ENCODE results near the gene AUTS2. TPM values are rescaled to one million over a fixed set of nuclear protein-coding genes. Genes with fewer than 3 reads are reported as not detected.

Gene AUTS2
- total and polyA plus RNA-seq, 2 of the 8 experiments (the other 6 are each of a cell fraction or from before 2014, with no cell fraction given), result 25.9 to 101 TPM

- Histone ChIP-seq H3K56ac (replicated peaks; ENCODE audit: insufficient read length, low read depth, low read length) (no peak overlapping the region), H3K9me3 (ENCODE audit: insufficient read depth in 2 of 2, low read depth in 1 of 2, low read length in 1 of 2) (no peaks in the 10 kb centered on the region), H2BK20ac (ENCODE audit: low read length) (no peak overlapping the region), H3K14ac (ENCODE audit: insufficient read length) (no peak overlapping the region), H4K5ac (ENCODE audit: insufficient read length, low read depth, low read length) (no peak overlapping the region), H3K18ac (ENCODE audit: extremely low read depth, low read length) (no peak overlapping the region), H4K8ac (ENCODE audit: extremely low read depth, insufficient read depth, low read length) (no peak overlapping the region), H3K27ac (ENCODE audit: low read depth, low read length) (no peak overlapping the region), H4K91ac (replicated peaks; ENCODE audit: insufficient read length, low read length) (no peak overlapping the region), H4K20me1 (replicated peaks in 1 of 2; ENCODE audit: control insufficient read depth in 1 of 2, insufficient read depth in 2 of 2, low read length in 2 of 2) (no peaks in the 10 kb centered on the region), H3K4me2 (ENCODE audit: insufficient read depth in 1 of 2, low read depth in 2 of 2, low read length in 2 of 2) (no peak overlapping the region), H3K79me2 (ENCODE audit: control insufficient read depth in 1 of 2, insufficient read depth in 2 of 2, low read length in 2 of 2) (no peaks in the 10 kb centered on the region), H2BK12ac (ENCODE audit: low read depth, low read length) (no peak overlapping the region), H2AFZ (ENCODE audit: low read length) (no peak overlapping the region), H3K23me2 (ENCODE audit: low read depth, low read length) (no peaks in the 10 kb centered on the region), H3K9ac (replicated peaks in 1 of 4; ENCODE audit: extremely low read depth in 1 of 4, low read depth in 3 of 4, low read length in 3 of 4) (no peak overlapping the region), H2AK5ac (ENCODE audit: low read depth, low read length) (no peak overlapping the region), H3K4me3 (ENCODE audit: extremely low read depth in 1 of 4, insufficient read depth in 2 of 4, low read depth in 3 of 4, low read length in 4 of 4) (no peak overlapping the region), H3K27me3 (replicated peaks in 1 of 4; ENCODE audit: control insufficient read depth in 3 of 4, extremely low read depth in 1 of 4, insufficient read depth in 3 of 4, low read length in 3 of 4) (no peaks in the 10 kb centered on the region), H2BK15ac (ENCODE audit: low read length) (0 out of 2 replicates have a peak overlapping the region, but pooled peaks have one; percentile 29), H2BK120ac (replicated peaks; ENCODE audit: low read depth, low read length) (no peak overlapping the region), H3K4ac (replicated peaks; ENCODE audit: insufficient read length, low read depth, low read length) (no peak overlapping the region), H3K4me1 (replicated peaks in 1 of 4; ENCODE audit: control insufficient read depth in 3 of 4, insufficient read depth in 4 of 4, low read length in 3 of 4) (no peaks in the 10 kb centered on the region), H3K23ac (ENCODE audit: insufficient read length) (no peak overlapping the region), H3K79me1 (ENCODE audit: low read depth, low read length) (no peaks in the 10 kb centered on the region), H2BK5ac (ENCODE audit: low read depth, low read length) (no peak overlapping the region; the same call in 1 of the 2 replicates), H3K36me3 (ENCODE audit: control insufficient read depth in 2 of 4, insufficient read depth in 4 of 4, low read length in 3 of 4) (no peaks in the 10 kb centered on the region)
- 88% methylated on average over 4 of the region's 4 CpGs; no CpG with 5 or more reads in 1 of the 2 experiments for WGBS, 2 experiments (ENCODE audit: extremely low coverage in 1 of 2, insufficient coverage in 1 of 2, insufficient read length in 1 of 2, insufficient replicate concordance in 2 of 2, low coverage in 1 of 2, low lambda C conversion rate in 2 of 2, missing lambda C conversion rate in 1 of 2)
- TF ChIP-seq NANOG (IDR thresholded peaks at IDR 0.05; ENCODE audit: insufficient read depth, low read depth, low read length, poor library complexity, severe bottlenecking) (no peak), GTF2F1 (IDR thresholded peaks at IDR 0.05; ENCODE audit: borderline replicate concordance, low read depth, low read length) (no peak)
- CTCF ChIA-PET (ENCODE audit: partially characterized antibody), result interaction anchor here (1.3 kb wide), 1 partner anchor 10 kb away, joined by 4 read pairs; no protein-coding TSS in a partner anchor
- DNase-seq (ENCODE audit: low read depth in 1 of 2, low spot score in 2 of 2) (no peak), FAIRE-seq (no peak)
- POLR2A ChIA-PET (ENCODE audit: partially characterized antibody), result interaction anchor here (1.1 kb wide), 1 partner anchor 8 kb away, joined by 3 read pairs; no protein-coding TSS in a partner anchor
Measured at GRCh38 chr7:70557338-70557737, 959.1 kb downstream of the AUTS2 start.
